GM19239 (cell line): ENCODE data around the gene DGKI.

Experiments
- DNase-seq: peaks from one replicate; pipeline ENCODE4 v3.0.0; 2011; ENCODE audit warnings: low spot score; ENCODE audit not compliant: insufficient read length
- FAIRE-seq: peaks from 2 replicates; lab custom pipeline; 2011; peaks lifted over from hg19 to GRCh38; lab: Jason Lieb, UNC

The DGKI gene

GRCh38 chr7:137670222-137671064 is 176.3 kb downstream of the DGKI start:
- DNase-seq (no peak), FAIRE-seq (no peak)

- DNase-seq = no peak
- FAIRE-seq = no peak
Observed at GRCh38 chr7:137669706-137670105, 177.1 kb downstream of the DGKI start.

- FAIRE-seq (no peak), DNase-seq (no peak)
Observed at GRCh38 chr7:137668404-137668803, 178.4 kb downstream of the DGKI start.

- no peak for DNase-seq
- no peak for FAIRE-seq
Observed at GRCh38 chr7:137667633-137668387, 179.0 kb downstream of the DGKI start.

- no peak for DNase-seq
- no peak for FAIRE-seq
Observed at GRCh38 chr7:137664846-137665245, 181.9 kb downstream of the DGKI start.

GRCh38 chr7:137661634-137662033 is 185.1 kb downstream of the DGKI start:
- DNase-seq = no peak
- no peak for FAIRE-seq

- no peak for DNase-seq
- FAIRE-seq = no peak
Observed at GRCh38 chr7:137658190-137658900, 188.4 kb downstream of the DGKI start.

- no peak for FAIRE-seq
- no peak for DNase-seq
Observed at GRCh38 chr7:137657476-137658189, 189.1 kb downstream of the DGKI start.

GRCh38 chr7:137656850-137657232 is 189.9 kb downstream of the DGKI start:
- DNase-seq = no peak
- no peak for FAIRE-seq

GRCh38 chr7:137656227-137656849 is 190.4 kb downstream of the DGKI start:
- DNase-seq (peak; percentile 37), FAIRE-seq (peak; percentile 59)

GRCh38 chr7:137655804-137656203 is 191.0 kb downstream of the DGKI start:
- DNase-seq = no peak
- no peak for FAIRE-seq

- no peak for FAIRE-seq
- DNase-seq = no peak
Observed at GRCh38 chr7:137652721-137653120, 194.1 kb downstream of the DGKI start.

- DNase-seq (no peak), FAIRE-seq (no peak)
Observed at GRCh38 chr7:137647905-137648565, 198.7 kb downstream of the DGKI start.

- DNase-seq = no peak
Observed at GRCh38 chr7:137642472-137642871, 204.3 kb downstream of the DGKI start.

GRCh38 chr7:137642031-137642430 is 204.7 kb downstream of the DGKI start:
- DNase-seq = no peak
- FAIRE-seq = no peak

More at GRCh38 chr7:137642472-137642871, 204.3 kb downstream of the DGKI start:
- no peak for FAIRE-seq

GRCh38 chr7:137636376-137636775 is 210.4 kb downstream of the DGKI start:
- no peak for DNase-seq

GRCh38 chr7:137635874-137636273 is 210.9 kb downstream of the DGKI start:
- FAIRE-seq (no peak), DNase-seq (no peak)

More at GRCh38 chr7:137636376-137636775, 210.4 kb downstream of the DGKI start:
- no peak for FAIRE-seq

GRCh38 chr7:137635132-137635531 is 211.6 kb downstream of the DGKI start:
- FAIRE-seq (no peak), DNase-seq (no peak)

GRCh38 chr7:137634356-137634755 is 212.4 kb downstream of the DGKI start:
- FAIRE-seq (no peak), DNase-seq (no peak)
